WTC11 (cell line): ENCODE data around the gene EGFL8. TPM values are rescaled to one million over a fixed set of nuclear protein-coding genes. Genes with fewer than 3 reads are reported as not detected.

ENCODE experiments used
- ATAC-seq: fragments of 200-7000 bp; cut with Tn5 transposase; 2 replicates; pipeline ENCODE4 v1.10.0; 2021; ENCODE audit warnings: mild to moderate bottlenecking, moderate library complexity
- CTCF ChIA-PET: fragments of 300-600 bp; sonication (Branson Sonifier 250); formaldehyde crosslinking; loops from one replicate; lab custom pipeline; 2021; ENCODE audit warnings: antibody characterized with exemption; lab: Charles Lee
- POLR2A ChIA-PET: fragments of 350-600 bp; sonication (Branson Sonifier 250); formaldehyde crosslinking; loops from one replicate; lab custom pipeline; 2021; ENCODE audit warnings: antibody characterized with exemption; lab: Charles Lee
- DNase-seq: peaks from one replicate; pipeline ENCODE4 v3.0.0; 2021; ENCODE audit warnings: low spot score
- H3K27ac Mint-ChIP-seq: 2 replicates; pipeline ENCODE4 v1.8.0; 2021; ENCODE audit warnings: mixed read lengths
- H3K27me3 Mint-ChIP-seq: 2 replicates; pipeline ENCODE4 v1.8.0; 2021; ENCODE audit warnings: low read depth, mild to moderate bottlenecking, moderate library complexity, mixed read lengths
- H3K36me3 Mint-ChIP-seq: 2 replicates; pipeline ENCODE4 v1.8.0; 2021; ENCODE audit warnings: mixed read lengths
- H3K4me1 Mint-ChIP-seq: 2 replicates; pipeline ENCODE4 v1.8.0; 2022; ENCODE audit warnings: mixed read lengths
- H3K4me3 Mint-ChIP-seq: 2 replicates; pipeline ENCODE4 v1.8.0; 2021; ENCODE audit warnings: mild to moderate bottlenecking, moderate library complexity, mixed read lengths
- H3K9me3 Mint-ChIP-seq: 2 replicates; pipeline ENCODE4 v1.8.0; 2021; ENCODE audit warnings: mixed read lengths
- ELF4 ChIP-seq: sonication (generic); formaldehyde crosslinking; IDR thresholded peaks from 2 replicates; pipeline ENCODE4 v1.8.1; 2022; ENCODE audit warnings: low read depth, mild to moderate bottlenecking, moderate library complexity, missing genetic modification reagents
- FOXK1 ChIP-seq: sonication (generic); formaldehyde crosslinking; IDR thresholded peaks from 2 replicates; pipeline ENCODE4 v1.8.0; 2022; ENCODE audit warnings: mild to moderate bottlenecking, moderate library complexity, missing genetic modification reagents
- JUN ChIP-seq: sonication (generic); formaldehyde crosslinking; IDR thresholded peaks from 2 replicates; pipeline ENCODE4 v1.8.0; 2023; ENCODE audit warnings: mild to moderate bottlenecking, missing genetic modification reagents
- KAT7 ChIP-seq: sonication (generic); formaldehyde crosslinking; IDR thresholded peaks from 2 replicates; pipeline ENCODE4 v1.8.1; 2023; ENCODE audit warnings: missing genetic modification reagents, mild to moderate bottlenecking, borderline replicate concordance
- NFATC4 ChIP-seq: fragments of 250-450 bp; sonication (Bioruptor Pico); IDR thresholded peaks from 2 replicates; pipeline ENCODE4 v1.9.0; 2021; ENCODE audit warnings: mild to moderate bottlenecking
- NFE2L1 ChIP-seq: sonication (generic); formaldehyde crosslinking; IDR thresholded peaks from 2 replicates; pipeline ENCODE4 v1.8.1; 2023; ENCODE audit warnings: missing genetic modification reagents
- NFYB ChIP-seq: sonication (generic); formaldehyde crosslinking; conservative IDR thresholded peaks from 2 replicates; pipeline ENCODE4 v1.8.0; 2022; ENCODE audit warnings: low read depth, missing genetic modification reagents
- NR2C2 ChIP-seq: sonication (generic); formaldehyde crosslinking; IDR thresholded peaks from 2 replicates; pipeline ENCODE4 v1.8.0; 2022; ENCODE audit warnings: mild to moderate bottlenecking, missing genetic modification reagents
- NR3C1 ChIP-seq: sonication (generic); formaldehyde crosslinking; conservative IDR thresholded peaks from 2 replicates; pipeline ENCODE4 v1.8.1; 2023; ENCODE audit warnings: low read depth, mild to moderate bottlenecking, missing genetic modification reagents
- OVOL2 ChIP-seq: fragments of 250-450 bp; sonication (Bioruptor Pico); IDR thresholded peaks from 2 replicates; pipeline ENCODE4 v1.9.0; 2021; ENCODE audit warnings: mild to moderate bottlenecking, borderline replicate concordance
- RELA ChIP-seq: sonication (generic); formaldehyde crosslinking; IDR thresholded peaks from 2 replicates; pipeline ENCODE4 v1.8.1; 2022; ENCODE audit warnings: missing genetic modification reagents, mild to moderate bottlenecking, borderline replicate concordance
- SMAD4 ChIP-seq: sonication (generic); formaldehyde crosslinking; IDR thresholded peaks from 2 replicates; pipeline ENCODE4 v1.8.0; 2022; ENCODE audit warnings: mild to moderate bottlenecking, missing genetic modification reagents
- TCF7 ChIP-seq: sonication (generic); formaldehyde crosslinking; IDR thresholded peaks from 2 replicates; pipeline ENCODE4 v1.8.0; 2022; ENCODE audit warnings: mild to moderate bottlenecking, low read depth, missing genetic modification reagents, moderate library complexity
- ZBTB21 ChIP-seq: sonication (generic); formaldehyde crosslinking; IDR thresholded peaks from 2 replicates; pipeline ENCODE4 v1.8.1; 2023; ENCODE audit warnings: mild to moderate bottlenecking, missing genetic modification reagents, borderline replicate concordance
- ZMAT4 ChIP-seq: fragments of 250-450 bp; sonication (Bioruptor Pico); IDR thresholded peaks from 2 replicates; pipeline ENCODE4 v1.9.0; 2021; ENCODE audit warnings: mild to moderate bottlenecking
- ZNF281 ChIP-seq: sonication (generic); formaldehyde crosslinking; IDR thresholded peaks from 2 replicates; pipeline ENCODE4 v1.8.0; 2023; ENCODE audit warnings: mild to moderate bottlenecking, missing genetic modification reagents
- ZNF423 ChIP-seq: fragments of 250-450 bp; sonication (Bioruptor Pico); IDR thresholded peaks from 2 replicates; pipeline ENCODE4 v2.1.2; 2022; ENCODE audit warnings: mild to moderate bottlenecking, moderate library complexity
- ZNF532 ChIP-seq: fragments of 250-450 bp; sonication (Bioruptor Pico); IDR thresholded peaks from 2 replicates; pipeline ENCODE4 v1.9.0; 2021; ENCODE audit warnings: mild to moderate bottlenecking, borderline replicate concordance
- total RNA-seq: library from RNA; stranded (reverse); gene quantifications from 3 replicates; pipeline ENCODE4 v1.2.3, GENCODE V29; 2021

The EGFL8 gene
- total RNA-seq, 1 experiment from 2014 or later: 17.5 TPM

- Mint-ChIP-seq H3K27me3 (peaks cover 59% of the 10 kb centered on the region), H3K27ac (no peak overlapping the region), H3K4me1 (peaks cover 51% of the 10 kb centered on the region), H3K9me3 (no peaks in the 10 kb centered on the region)
- ChIA-PET CTCF (interaction anchor here (0.5 to 3.3 kb wide), 8 partner anchors 8 to 44 kb away, joined by 3 to 20 read pairs (median 4); partner anchors contain the start of genes FKBPL and PBX2), POLR2A (interaction anchor here (0.8 to 1.0 kb wide), 3 partner anchors 44 to 288 kb away, joined by 3 to 6 read pairs (median 4); no protein-coding TSS in a partner anchor)
- no peak for TF ChIP-seq ELF4
- no peak for TF ChIP-seq ZNF532 (CRISPR knock-in tag)
- TF ChIP-seq FOXK1 (CRISPR knock-in tag): no peak
- no peak for TF ChIP-seq JUN (CRISPR knock-in tag)
- TF ChIP-seq TCF7 (CRISPR knock-in tag): no peak
- no peak for TF ChIP-seq NFE2L1 (CRISPR knock-in tag)
- TF ChIP-seq ZBTB21 (CRISPR knock-in tag): no peak
- TF ChIP-seq KAT7 (CRISPR knock-in tag): no peak
- TF ChIP-seq ZNF281 (CRISPR knock-in tag): no peak
- no peak for TF ChIP-seq RELA (CRISPR knock-in tag)
- no peak for TF ChIP-seq NFATC4 (CRISPR knock-in tag)
- no peak for TF ChIP-seq OVOL2
- no peak for TF ChIP-seq NFYB (CRISPR knock-in tag)
- no peak for TF ChIP-seq NR2C2 (CRISPR knock-in tag)
- TF ChIP-seq SMAD4 (CRISPR knock-in tag): no peak
- TF ChIP-seq ZNF423 (CRISPR knock-in tag): no peak
- TF ChIP-seq ZMAT4 (CRISPR knock-in tag): no peak
- no peak for TF ChIP-seq NR3C1 (CRISPR knock-in tag)
- TF ChIP-seq, all 79 proteins: peak for 0
- Mint-ChIP-seq H3K36me3 (peaks cover 11% of the 10 kb centered on the region; the same call in 1 of the 2 replicates), H3K4me3 (peak overlapping the region; percentile 71)
- ATAC-seq (no peak), DNase-seq (no peak)
These were observed 13.1 kb upstream of the EGFL8 start for GRCh38 chr6:32151181-32151862.
